ENCODE measurements around the gene HLTF.

DNA sequence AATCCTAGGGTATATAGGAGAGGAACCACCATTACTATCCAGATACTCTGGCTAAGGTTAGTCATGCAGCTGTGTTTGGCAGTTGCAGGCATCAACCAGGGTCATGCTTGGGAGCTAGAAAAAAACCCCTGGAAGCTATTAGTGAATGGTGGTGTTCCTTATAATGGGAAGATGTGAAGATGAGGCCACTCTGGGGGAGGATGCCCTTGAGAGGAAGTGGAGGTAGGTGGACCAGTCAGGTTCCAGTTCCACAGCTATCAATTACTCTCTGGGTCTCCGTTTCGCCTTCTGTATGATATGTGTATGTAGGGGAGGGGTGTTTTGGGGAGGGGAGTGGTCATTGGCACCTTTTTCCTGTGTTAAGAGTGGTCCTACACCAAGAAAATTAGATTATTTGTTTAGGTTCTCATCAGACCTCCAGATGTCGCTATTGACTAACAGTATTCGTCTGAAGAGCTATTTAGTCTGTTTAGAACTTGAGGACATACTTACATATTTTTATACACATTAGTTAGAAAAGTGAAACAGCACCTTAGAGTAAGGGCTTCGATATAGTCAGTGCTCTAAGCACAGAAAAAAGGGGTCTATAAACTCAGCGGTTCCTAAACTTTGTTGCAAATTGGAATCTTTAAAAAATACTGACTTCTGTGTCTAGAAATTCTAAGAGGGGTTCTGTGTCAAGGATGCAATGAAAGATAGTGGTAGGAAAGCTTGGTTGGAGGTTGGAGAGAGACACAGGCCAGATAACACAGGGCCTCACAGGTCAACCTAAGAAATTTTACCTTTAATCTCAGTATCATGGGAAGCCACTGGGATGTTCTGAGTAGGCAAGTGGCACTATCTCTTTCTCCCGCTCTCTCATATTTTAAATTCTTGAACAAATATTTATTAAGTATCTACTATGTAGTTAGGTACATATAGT is 34.0 kb upstream of the HLTF start:
- TF ChIP-seq, protein P1, sequence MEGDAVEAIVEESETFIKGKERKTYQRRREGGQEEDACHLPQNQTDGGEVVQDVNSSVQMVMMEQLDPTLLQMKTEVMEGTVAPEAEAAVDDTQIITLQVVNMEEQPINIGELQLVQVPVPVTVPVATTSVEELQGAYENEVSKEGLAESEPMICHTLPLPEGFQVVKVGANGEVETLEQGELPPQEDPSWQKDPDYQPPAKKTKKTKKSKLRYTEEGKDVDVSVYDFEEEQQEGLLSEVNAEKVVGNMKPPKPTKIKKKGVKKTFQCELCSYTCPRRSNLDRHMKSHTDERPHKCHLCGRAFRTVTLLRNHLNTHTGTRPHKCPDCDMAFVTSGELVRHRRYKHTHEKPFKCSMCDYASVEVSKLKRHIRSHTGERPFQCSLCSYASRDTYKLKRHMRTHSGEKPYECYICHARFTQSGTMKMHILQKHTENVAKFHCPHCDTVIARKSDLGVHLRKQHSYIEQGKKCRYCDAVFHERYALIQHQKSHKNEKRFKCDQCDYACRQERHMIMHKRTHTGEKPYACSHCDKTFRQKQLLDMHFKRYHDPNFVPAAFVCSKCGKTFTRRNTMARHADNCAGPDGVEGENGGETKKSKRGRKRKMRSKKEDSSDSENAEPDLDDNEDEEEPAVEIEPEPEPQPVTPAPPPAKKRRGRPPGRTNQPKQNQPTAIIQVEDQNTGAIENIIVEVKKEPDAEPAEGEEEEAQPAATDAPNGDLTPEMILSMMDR (IDR thresholded peaks at IDR 0.05): peak; percentile 83
- TF ChIP-seq EZH2 (IDR thresholded peaks at IDR 0.05; ENCODE audit: borderline replicate concordance, insufficient read depth, low read depth, low read length, poor library complexity, severe bottlenecking): no peak
